ENCODE data around the gene MTRFR.
"Not testable (repeated sequence)": the region's sequence is repeated elsewhere in the genome, so short reads cannot be mapped to it uniquely, and the experiment has no call there.

DNA sequence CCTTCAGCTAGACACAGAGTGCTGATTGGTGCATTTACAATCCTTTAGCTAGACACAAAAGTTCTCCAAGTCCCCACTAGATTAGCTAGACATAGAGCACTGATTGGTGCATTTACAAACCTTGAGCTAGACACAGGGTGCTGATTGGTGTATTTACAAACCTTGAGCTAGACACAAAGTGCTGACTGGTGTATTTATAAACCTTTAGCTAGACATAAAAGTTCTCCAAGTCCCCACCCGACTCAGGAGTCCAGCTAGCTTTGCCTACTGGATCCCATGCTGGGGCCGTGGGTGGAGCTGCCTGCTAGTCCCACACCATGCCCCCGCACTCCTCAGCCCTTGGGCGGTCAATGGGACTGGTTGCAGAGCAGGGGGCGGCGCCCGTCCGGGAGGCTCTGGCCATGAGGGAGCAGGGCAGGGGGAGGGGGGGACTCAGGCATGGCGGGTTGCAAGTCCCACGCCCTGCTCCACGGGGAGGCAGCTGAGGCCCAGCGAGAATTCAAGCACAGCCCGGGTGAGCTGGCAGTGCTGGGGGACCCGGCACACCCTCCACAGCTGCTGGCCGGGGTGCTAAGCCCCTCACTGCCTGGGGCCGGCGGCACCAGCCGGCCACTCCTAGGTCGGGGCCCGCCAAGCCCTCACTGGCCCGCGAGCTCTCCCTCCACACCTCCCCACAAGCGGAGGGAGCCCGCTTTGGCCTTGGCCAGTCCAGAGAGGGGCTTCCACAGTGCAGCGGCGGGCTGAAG is 15.9 kb downstream of the MTRFR start:
- TF ChIP-seq, protein P1, sequence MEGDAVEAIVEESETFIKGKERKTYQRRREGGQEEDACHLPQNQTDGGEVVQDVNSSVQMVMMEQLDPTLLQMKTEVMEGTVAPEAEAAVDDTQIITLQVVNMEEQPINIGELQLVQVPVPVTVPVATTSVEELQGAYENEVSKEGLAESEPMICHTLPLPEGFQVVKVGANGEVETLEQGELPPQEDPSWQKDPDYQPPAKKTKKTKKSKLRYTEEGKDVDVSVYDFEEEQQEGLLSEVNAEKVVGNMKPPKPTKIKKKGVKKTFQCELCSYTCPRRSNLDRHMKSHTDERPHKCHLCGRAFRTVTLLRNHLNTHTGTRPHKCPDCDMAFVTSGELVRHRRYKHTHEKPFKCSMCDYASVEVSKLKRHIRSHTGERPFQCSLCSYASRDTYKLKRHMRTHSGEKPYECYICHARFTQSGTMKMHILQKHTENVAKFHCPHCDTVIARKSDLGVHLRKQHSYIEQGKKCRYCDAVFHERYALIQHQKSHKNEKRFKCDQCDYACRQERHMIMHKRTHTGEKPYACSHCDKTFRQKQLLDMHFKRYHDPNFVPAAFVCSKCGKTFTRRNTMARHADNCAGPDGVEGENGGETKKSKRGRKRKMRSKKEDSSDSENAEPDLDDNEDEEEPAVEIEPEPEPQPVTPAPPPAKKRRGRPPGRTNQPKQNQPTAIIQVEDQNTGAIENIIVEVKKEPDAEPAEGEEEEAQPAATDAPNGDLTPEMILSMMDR (IDR thresholded peaks at IDR 0.05) = not testable (repeated sequence)
- not testable (repeated sequence) for TF ChIP-seq POLR2A (IDR thresholded peaks at IDR 0.05)

Data from thyroid gland (tissue), 4 donors.